ENCODE data around the gene SERTAD3.

DNA sequence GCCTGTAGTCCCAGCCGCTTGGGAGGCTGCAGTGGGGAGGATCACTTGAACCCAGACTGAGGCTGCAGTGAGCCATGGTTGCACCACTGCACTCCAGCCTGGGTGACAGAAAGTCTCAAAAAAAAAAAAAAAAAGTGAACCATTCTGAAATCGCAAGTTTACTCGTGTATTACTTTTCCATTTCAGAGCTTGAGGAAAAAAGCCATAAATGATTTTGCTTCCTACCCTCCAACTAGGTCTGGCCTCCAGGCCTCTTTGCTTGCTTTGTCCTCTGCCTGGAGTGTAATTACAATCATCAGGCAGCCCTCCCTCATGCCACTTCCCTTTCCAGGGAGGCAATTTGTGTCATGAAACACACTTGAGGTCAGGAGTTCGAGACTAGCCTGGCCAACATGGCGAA, 12.9 kb upstream of the SERTAD3 start:
- TF ChIP-seq EZH2 (IDR thresholded peaks at IDR 0.05) = no peak
- TF ChIP-seq, protein P1, sequence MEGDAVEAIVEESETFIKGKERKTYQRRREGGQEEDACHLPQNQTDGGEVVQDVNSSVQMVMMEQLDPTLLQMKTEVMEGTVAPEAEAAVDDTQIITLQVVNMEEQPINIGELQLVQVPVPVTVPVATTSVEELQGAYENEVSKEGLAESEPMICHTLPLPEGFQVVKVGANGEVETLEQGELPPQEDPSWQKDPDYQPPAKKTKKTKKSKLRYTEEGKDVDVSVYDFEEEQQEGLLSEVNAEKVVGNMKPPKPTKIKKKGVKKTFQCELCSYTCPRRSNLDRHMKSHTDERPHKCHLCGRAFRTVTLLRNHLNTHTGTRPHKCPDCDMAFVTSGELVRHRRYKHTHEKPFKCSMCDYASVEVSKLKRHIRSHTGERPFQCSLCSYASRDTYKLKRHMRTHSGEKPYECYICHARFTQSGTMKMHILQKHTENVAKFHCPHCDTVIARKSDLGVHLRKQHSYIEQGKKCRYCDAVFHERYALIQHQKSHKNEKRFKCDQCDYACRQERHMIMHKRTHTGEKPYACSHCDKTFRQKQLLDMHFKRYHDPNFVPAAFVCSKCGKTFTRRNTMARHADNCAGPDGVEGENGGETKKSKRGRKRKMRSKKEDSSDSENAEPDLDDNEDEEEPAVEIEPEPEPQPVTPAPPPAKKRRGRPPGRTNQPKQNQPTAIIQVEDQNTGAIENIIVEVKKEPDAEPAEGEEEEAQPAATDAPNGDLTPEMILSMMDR (IDR thresholded peaks at IDR 0.05) = no peak
